ENCODE results near the gene CRADD. TPM values are rescaled to one million over a fixed set of nuclear protein-coding genes. Genes with fewer than 3 reads are reported as not detected.

The CRADD gene
- total and polyA plus RNA-seq, 2 of the 4 experiments (the other 2 are of a cell fraction) = 11.1 to 14.0 TPM

DNA sequence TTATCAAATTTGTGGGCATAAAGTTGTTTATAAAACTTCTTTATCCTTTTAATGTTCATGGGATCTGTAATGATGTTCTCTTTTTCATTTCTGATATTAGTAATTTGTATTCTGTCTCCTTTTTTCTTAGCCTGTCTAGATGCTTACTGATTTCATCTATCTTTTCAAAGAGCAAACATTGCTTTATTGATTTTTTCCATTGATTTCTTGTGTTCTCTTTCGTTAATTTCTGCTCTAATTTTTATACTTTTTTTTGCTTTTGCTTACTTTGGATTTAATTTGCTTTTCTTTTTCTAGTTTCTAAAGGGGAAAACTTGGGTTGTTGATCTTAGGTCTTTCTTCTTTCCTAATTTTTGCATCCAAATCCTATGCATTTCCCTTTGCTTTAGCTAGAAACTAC lies 42.5 kb downstream of the CRADD start:
- no peak overlapping the region for H3K4ac ChIP-seq (ENCODE audit: low read depth, low read length)
- H2BK15ac ChIP-seq (ENCODE audit: low read depth, low read length) = no peak overlapping the region
- no peak overlapping the region for H2AK5ac ChIP-seq (ENCODE audit: low read depth, low read length)
- H3K36me3 ChIP-seq (ENCODE audit: control insufficient read depth, insufficient read depth, low read length) = no peaks in the 10 kb centered on the region
- no peak overlapping the region for H2AFZ ChIP-seq (replicated peaks; ENCODE audit: low read length, poor library complexity)
- no peak overlapping the region for H4K8ac ChIP-seq (ENCODE audit: low read depth in 2 of 2, low read length in 2 of 2)
- no peaks in the 10 kb centered on the region for H3K27me3 ChIP-seq (ENCODE audit: control insufficient read depth, insufficient read depth, low read length)
- no peaks in the 10 kb centered on the region for H4K20me1 ChIP-seq (ENCODE audit: insufficient read depth, low read length)
- in situ Hi-C loops (cut with MboI; ENCODE audit: low sequenced_read_pairs) = no loop called here
- dilution Hi-C loops (cut with HindIII; ENCODE audit: low sequenced_read_pairs, unreplicated experiment) = no loop called here
- no peak overlapping the region for H3K18ac ChIP-seq (ENCODE audit: low read depth, low read length)
- no peak overlapping the region for H2BK20ac ChIP-seq (ENCODE audit: low read depth, low read length)
- no peak overlapping the region for H3K4me2 ChIP-seq (ENCODE audit: low read depth, low read length)
- H3K14ac ChIP-seq (replicated peaks; ENCODE audit: low read depth, low read length) = no peak overlapping the region
- no peak overlapping the region for H2BK120ac ChIP-seq (ENCODE audit: low read depth, low read length)
- H4K91ac ChIP-seq (ENCODE audit: insufficient read depth, low read depth, low read length) = no peak overlapping the region
- ChIA-PET CTCF (no interaction called here), POLR2A (ENCODE audit: unreplicated experiment) (no interaction called here)
- no TSS peak for BruUV-seq (replicated peaks)
- no peak overlapping the region for H4K5ac ChIP-seq (ENCODE audit: low read depth, low read length)
- H3K4me3 ChIP-seq (ENCODE audit: insufficient read depth, low read depth, low read length) = no peak overlapping the region
- no peak overlapping the region for H2AK9ac ChIP-seq (replicated peaks; ENCODE audit: low read depth, low read length, poor library complexity)
- no peaks in the 10 kb centered on the region for H3K4me1 ChIP-seq (ENCODE audit: control insufficient read depth, insufficient read depth, low read length)
- H3K56ac ChIP-seq (ENCODE audit: extremely low read depth, insufficient read depth, low read length) = no peak overlapping the region
- intact Hi-C loops (cut with micrococcal nuclease) = no loop called here
- ATAC-seq (ENCODE audit: low read depth) (no peak), DNase-seq (no peak)
- no peaks in the 10 kb centered on the region for H3K9me1 ChIP-seq (ENCODE audit: insufficient read depth, low read length)
- H3K9ac ChIP-seq (ENCODE audit: low read depth, low read length) = no peak overlapping the region
- WGBS, 2 experiments (ENCODE audit: extremely low coverage in 2 of 2, insufficient read length in 1 of 2) = no CpG with 5 or more reads among the region's 1 CpG
- H3K27ac ChIP-seq (ENCODE audit: insufficient read depth, low read length) = no peak overlapping the region
- no peak overlapping the region for H2BK5ac ChIP-seq (ENCODE audit: low read depth, low read length, poor library complexity, severe bottlenecking)
- no peak overlapping the region for H3K23ac ChIP-seq (ENCODE audit: low read depth, low read length)
- peaks cover 0 to 7% of the 10 kb centered on the region in 2 experiments; a peak in 1 of 4 replicates for H3K79me1 ChIP-seq (ENCODE audit: low read depth in 1 of 2, low read length in 2 of 2)
- no peaks in the 10 kb centered on the region for H3K9me3 ChIP-seq (ENCODE audit: control insufficient read depth, insufficient read depth, low read length)
- no peak for TF ChIP-seq NFE2L2 (IDR thresholded peaks at IDR 0.05; ENCODE audit: low read depth, low read length)
- no peak for TF ChIP-seq RAD21 (IDR thresholded peaks at IDR 0.05; ENCODE audit: low read length)
- TF ChIP-seq SMC3 (IDR thresholded peaks at IDR 0.05; ENCODE audit: low read depth, low read length) = no peak
- TF ChIP-seq, protein P1, sequence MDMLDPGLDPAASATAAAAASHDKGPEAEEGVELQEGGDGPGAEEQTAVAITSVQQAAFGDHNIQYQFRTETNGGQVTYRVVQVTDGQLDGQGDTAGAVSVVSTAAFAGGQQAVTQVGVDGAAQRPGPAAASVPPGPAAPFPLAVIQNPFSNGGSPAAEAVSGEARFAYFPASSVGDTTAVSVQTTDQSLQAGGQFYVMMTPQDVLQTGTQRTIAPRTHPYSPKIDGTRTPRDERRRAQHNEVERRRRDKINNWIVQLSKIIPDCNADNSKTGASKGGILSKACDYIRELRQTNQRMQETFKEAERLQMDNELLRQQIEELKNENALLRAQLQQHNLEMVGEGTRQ (IDR thresholded peaks at IDR 0.05; ENCODE audit: low read depth, low read length) = no peak
- no peak for TF ChIP-seq FOS (IDR thresholded peaks at IDR 0.05; ENCODE audit: low read depth, low read length)
- TF ChIP-seq CEBPB (IDR thresholded peaks at IDR 0.05; ENCODE audit: low read depth, low read length) = no peak
- TF ChIP-seq RFX5 (IDR thresholded peaks at IDR 0.05; ENCODE audit: low read depth, low read length) = no peak
- TF ChIP-seq MAZ (IDR thresholded peaks at IDR 0.05; ENCODE audit: borderline replicate concordance, low read depth, low read length) = no peak
- TF ChIP-seq, protein P2, sequence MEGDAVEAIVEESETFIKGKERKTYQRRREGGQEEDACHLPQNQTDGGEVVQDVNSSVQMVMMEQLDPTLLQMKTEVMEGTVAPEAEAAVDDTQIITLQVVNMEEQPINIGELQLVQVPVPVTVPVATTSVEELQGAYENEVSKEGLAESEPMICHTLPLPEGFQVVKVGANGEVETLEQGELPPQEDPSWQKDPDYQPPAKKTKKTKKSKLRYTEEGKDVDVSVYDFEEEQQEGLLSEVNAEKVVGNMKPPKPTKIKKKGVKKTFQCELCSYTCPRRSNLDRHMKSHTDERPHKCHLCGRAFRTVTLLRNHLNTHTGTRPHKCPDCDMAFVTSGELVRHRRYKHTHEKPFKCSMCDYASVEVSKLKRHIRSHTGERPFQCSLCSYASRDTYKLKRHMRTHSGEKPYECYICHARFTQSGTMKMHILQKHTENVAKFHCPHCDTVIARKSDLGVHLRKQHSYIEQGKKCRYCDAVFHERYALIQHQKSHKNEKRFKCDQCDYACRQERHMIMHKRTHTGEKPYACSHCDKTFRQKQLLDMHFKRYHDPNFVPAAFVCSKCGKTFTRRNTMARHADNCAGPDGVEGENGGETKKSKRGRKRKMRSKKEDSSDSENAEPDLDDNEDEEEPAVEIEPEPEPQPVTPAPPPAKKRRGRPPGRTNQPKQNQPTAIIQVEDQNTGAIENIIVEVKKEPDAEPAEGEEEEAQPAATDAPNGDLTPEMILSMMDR (conservative IDR thresholded peaks at IDR 0.05; ENCODE audit: low read depth, low read length) = no peak
- TF ChIP-seq CHD1 (IDR thresholded peaks at IDR 0.05; ENCODE audit: low read depth, low read length) = no peak
- no peak for TF ChIP-seq MAFK (IDR thresholded peaks at IDR 0.05; ENCODE audit: low read depth, low read length)
- TF ChIP-seq RCOR1 (IDR thresholded peaks at IDR 0.05; ENCODE audit: insufficient replicate concordance, low read length) = no peak

Data from IMR-90 (cell line).